ENCODE results near the gene CHRM5.

Gene CHRM5

GRCh38 chr15:34023907-34024306, 55.6 kb downstream of the CHRM5 start:
- TF ChIP-seq, protein P1, sequence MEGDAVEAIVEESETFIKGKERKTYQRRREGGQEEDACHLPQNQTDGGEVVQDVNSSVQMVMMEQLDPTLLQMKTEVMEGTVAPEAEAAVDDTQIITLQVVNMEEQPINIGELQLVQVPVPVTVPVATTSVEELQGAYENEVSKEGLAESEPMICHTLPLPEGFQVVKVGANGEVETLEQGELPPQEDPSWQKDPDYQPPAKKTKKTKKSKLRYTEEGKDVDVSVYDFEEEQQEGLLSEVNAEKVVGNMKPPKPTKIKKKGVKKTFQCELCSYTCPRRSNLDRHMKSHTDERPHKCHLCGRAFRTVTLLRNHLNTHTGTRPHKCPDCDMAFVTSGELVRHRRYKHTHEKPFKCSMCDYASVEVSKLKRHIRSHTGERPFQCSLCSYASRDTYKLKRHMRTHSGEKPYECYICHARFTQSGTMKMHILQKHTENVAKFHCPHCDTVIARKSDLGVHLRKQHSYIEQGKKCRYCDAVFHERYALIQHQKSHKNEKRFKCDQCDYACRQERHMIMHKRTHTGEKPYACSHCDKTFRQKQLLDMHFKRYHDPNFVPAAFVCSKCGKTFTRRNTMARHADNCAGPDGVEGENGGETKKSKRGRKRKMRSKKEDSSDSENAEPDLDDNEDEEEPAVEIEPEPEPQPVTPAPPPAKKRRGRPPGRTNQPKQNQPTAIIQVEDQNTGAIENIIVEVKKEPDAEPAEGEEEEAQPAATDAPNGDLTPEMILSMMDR (IDR thresholded peaks at IDR 0.05; ENCODE audit: low read depth, low read length): no peak
- DNase-seq (ENCODE audit: extremely low read depth, low read depth): peak; percentile 12

DNA sequence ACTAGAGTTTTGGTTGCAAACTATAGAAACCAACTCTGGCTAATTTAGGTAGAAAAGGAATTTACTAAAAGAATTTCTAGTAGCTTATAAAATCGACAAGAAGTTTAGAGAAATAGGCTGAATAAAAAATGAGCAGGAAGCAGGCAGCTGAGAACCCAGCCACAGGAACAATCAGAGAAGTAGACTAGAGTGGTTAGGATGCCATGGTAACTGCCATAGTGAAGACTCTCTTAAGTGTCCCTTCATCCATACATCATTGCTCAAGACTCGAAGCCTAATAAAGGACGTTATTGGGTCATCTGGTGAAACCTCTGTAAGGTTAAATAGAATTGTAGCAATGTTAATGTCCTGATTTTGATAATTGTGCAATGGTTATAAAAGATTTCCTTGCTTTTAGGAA, 57.0 kb downstream of the CHRM5 start:
- no peak for DNase-seq (ENCODE audit: extremely low read depth, low read depth)

DNA sequence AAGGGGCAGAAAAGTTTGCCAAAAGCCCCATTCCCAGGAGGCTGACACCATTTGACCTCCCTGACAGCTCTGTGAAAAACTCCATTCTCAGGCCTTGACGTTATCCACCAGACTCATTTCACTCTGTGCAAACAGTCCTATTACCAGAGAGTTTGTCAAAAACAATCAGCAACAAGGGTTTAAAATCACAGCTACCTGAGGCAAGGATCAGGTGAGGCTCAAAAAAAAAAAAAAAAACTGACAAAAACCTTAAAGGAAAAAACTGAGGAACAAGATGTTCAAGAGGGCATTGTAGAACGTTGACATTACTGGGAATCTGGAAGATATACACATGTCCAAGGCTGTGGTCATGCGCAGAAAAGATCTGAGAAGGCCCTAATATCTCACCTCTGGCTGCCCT, 59.3 kb downstream of the CHRM5 start:
- TF ChIP-seq, protein P1 (IDR thresholded peaks at IDR 0.05; ENCODE audit: low read depth, low read length): no peak
- no peak for DNase-seq (ENCODE audit: extremely low read depth, low read depth)

More for the DNA sequence above, 57.0 kb downstream of the CHRM5 start:
- TF ChIP-seq, protein P1 (IDR thresholded peaks at IDR 0.05; ENCODE audit: low read depth, low read length): no peak

DNA sequence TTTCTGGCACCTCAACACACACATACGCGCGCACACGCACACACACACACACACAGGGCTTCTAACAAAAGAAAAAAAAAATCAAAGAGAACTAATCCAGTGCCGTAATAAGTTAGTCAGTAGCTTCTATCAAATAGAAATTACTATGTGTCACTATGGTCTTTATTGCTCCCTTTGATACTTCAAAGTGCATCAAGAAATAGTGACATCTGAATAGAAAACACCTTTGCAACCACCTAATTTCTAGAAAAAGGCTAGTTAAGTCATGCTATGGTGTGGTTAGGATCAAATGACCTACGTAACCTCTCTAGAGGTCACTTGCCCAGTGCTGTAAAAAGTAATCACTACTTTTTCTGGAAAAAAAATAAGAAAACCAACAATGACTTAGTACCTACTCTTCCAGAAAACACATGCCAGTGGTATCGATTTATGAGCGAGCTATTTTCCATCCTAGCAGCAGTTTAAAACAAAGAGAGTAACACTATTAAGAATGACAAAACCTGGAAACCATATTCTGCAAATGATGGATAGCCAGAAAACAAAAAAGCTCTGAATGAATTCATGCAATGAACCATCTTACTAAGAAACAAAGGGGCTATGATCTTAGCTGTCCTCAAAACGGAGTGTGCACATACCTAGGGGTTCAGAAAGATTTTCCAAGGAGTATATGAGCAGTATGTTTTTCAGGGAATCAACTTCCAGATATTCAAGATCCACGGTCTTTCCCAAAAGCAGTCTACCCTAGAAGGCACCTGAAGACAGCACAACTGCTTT, 63.9 kb downstream of the CHRM5 start:
- TF ChIP-seq, protein P1 (IDR thresholded peaks at IDR 0.05; ENCODE audit: low read depth, low read length): no peak
- no peak for DNase-seq (ENCODE audit: extremely low read depth, low read depth)

DNA sequence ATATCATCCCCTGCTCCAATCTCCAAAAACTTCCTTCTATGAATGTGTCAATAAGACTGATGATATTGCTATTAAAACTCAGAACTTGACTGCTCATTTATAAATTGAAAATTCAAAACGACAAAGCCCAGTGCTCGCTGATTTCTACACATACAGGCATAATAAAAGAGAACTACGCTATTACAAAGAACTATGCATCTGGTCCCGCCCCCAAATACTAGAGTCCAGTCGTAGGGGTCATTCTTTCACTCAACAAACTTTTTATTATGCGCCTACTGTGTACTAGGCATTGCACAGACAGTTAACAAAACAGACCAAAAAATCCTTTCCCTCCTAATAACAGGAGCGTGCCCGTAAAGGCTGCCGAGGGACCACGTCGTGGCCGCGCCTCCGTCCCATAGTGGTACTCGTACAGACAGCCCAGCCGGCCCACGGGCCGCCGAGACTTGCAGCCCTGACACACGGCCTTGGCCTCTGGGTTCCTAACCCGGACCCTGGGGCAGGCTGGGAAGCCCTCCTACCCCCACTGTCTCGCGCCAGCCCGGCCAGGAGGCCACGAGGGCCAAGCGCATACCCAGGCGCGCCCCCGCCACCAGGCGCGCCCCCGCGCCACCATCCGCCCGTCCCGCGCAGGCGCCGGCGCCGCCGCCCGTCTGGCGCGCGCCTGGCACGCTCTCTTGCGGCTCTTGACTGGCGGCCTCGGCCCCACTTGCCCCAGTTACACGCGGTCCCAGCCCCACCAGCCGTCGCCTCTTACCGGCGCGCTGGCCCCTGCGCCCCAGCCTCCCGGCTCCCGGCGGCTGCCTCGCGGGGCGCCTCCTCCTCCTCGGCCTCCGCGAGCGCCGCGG, 70.0 kb downstream of the CHRM5 start:
- TF ChIP-seq, protein P1 (IDR thresholded peaks at IDR 0.05; ENCODE audit: low read depth, low read length): no peak
- peak; percentile 37 for DNase-seq (ENCODE audit: extremely low read depth, low read depth)

- DNase-seq (ENCODE audit: extremely low read depth, low read depth): no peak
- TF ChIP-seq, protein P1 (IDR thresholded peaks at IDR 0.05; ENCODE audit: low read depth, low read length): no peak
Measured at GRCh38 chr15:34038871-34039789, 70.8 kb downstream of the CHRM5 start, which contains the start of gene AVEN. Gene AVEN (minus strand): TSS chr15:34039204. CDS start chr15:34039046, 158 bp downstream.

All from AG09319 (cell line).